ENCODE data around the gene SYNDIG1L. TPM values are rescaled to one million over a fixed set of nuclear protein-coding genes. Genes with fewer than 3 reads are reported as not detected.

SYNDIG1L gene
- total RNA-seq, 1 experiment from 2014 or later = not detected

DNA sequence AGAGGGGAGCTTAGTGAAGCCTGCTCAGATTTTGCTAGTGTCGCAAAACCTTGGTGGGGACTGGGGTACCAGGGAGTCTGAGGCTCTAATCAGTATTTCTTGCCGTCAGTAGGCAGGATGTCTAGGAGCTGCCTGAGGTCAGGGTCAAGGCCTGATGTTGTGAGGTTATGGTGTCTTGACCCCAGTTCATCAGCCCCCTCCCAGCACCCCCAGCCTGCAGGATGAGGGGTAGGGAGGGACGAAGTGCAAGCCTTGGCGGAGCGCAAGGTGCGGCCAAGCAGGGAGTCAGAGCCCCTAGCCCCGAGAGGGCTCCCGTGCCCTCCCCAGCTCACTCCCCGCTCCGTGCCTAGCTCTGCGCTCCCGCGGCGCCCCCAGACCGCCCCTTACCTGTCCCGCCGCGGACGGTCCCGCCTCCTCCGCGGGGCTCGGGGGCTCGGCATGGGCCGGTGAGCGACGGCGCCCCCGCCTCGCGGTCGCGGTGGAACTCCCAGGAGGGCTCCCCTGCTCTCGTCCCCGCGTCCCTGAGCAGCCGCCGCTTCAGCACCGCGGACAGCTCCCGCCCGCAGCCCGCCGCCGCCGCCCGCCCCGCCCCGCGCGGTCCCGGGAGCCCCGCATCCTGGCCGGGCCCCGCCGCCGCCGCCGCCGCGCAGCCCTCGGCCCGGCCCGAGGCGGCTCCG is 347 bp downstream of the SYNDIG1L start:
- Histone ChIP-seq H3K9me3 (ENCODE audit: control insufficient read depth in 1 of 2, insufficient read depth in 1 of 2, low read depth in 1 of 2, low read length in 2 of 2) (no peaks in the 10 kb centered on the region), H3K27me3 (ENCODE audit: insufficient read depth, low read length) (peaks cover 60% of the 10 kb centered on the region), H3K4me2 (ENCODE audit: low read length) (no peak overlapping the region), H3K36me3 (ENCODE audit: control insufficient read depth in 1 of 2, insufficient read depth in 2 of 2, low read length in 2 of 2) (no peaks in the 10 kb centered on the region), H3K9ac (ENCODE audit: low read length) (no peak overlapping the region), H3K4me3 (replicated peaks in 1 of 2; ENCODE audit: low read depth in 1 of 2, low read length in 2 of 2) (no peak overlapping the region), H3K79me2 (ENCODE audit: insufficient read depth, low read length) (no peaks in the 10 kb centered on the region), H2AFZ (ENCODE audit: low read depth, low read length, poor library complexity, severe bottlenecking) (no peak overlapping the region), H4K20me1 (ENCODE audit: insufficient read depth) (no peaks in the 10 kb centered on the region), H3K4me1 (ENCODE audit: control insufficient read depth in 1 of 2, insufficient read depth in 2 of 2, low read length in 2 of 2) (no peaks in the 10 kb centered on the region), H3K27ac (ENCODE audit: low read depth, low read length) (no peak overlapping the region), H3K9me2 (ENCODE audit: insufficient read depth) (no peaks in the 10 kb centered on the region)
- ChIA-PET RAD21 (ENCODE audit: low non-redundant PET in 1 of 2, low total read pairs in 2 of 2, uncharacterized antibody in 2 of 2, unreplicated experiment in 2 of 2) (no interaction called here), CTCF (no interaction called here), POLR2A (no interaction called here)
- ATAC-seq (peak; percentile 89), DNase-seq (ENCODE audit: low read depth, low spot score) (no peak)
- intact Hi-C loops (cut with micrococcal nuclease) = no loop called here
- no TSS peak for BruUV-seq (replicated peaks)
- no peak for TF ChIP-seq ELF1 (IDR thresholded peaks at IDR 0.05; ENCODE audit: borderline replicate concordance, low read depth)
- no peak for TF ChIP-seq CBX3 (IDR thresholded peaks at IDR 0.05; ENCODE audit: low read depth)
- TF ChIP-seq, protein P1, sequence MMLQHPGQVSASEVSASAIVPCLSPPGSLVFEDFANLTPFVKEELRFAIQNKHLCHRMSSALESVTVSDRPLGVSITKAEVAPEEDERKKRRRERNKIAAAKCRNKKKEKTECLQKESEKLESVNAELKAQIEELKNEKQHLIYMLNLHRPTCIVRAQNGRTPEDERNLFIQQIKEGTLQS (IDR thresholded peaks at IDR 0.05) = no peak
- TF ChIP-seq JUND (IDR thresholded peaks at IDR 0.05) = no peak
- TF ChIP-seq, protein P2, sequence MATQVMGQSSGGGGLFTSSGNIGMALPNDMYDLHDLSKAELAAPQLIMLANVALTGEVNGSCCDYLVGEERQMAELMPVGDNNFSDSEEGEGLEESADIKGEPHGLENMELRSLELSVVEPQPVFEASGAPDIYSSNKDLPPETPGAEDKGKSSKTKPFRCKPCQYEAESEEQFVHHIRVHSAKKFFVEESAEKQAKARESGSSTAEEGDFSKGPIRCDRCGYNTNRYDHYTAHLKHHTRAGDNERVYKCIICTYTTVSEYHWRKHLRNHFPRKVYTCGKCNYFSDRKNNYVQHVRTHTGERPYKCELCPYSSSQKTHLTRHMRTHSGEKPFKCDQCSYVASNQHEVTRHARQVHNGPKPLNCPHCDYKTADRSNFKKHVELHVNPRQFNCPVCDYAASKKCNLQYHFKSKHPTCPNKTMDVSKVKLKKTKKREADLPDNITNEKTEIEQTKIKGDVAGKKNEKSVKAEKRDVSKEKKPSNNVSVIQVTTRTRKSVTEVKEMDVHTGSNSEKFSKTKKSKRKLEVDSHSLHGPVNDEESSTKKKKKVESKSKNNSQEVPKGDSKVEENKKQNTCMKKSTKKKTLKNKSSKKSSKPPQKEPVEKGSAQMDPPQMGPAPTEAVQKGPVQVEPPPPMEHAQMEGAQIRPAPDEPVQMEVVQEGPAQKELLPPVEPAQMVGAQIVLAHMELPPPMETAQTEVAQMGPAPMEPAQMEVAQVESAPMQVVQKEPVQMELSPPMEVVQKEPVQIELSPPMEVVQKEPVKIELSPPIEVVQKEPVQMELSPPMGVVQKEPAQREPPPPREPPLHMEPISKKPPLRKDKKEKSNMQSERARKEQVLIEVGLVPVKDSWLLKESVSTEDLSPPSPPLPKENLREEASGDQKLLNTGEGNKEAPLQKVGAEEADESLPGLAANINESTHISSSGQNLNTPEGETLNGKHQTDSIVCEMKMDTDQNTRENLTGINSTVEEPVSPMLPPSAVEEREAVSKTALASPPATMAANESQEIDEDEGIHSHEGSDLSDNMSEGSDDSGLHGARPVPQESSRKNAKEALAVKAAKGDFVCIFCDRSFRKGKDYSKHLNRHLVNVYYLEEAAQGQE (IDR thresholded peaks at IDR 0.05; ENCODE audit: low read depth) = peak; percentile 68
- no peak for TF ChIP-seq POLR2A (IDR thresholded peaks at IDR 0.05; ENCODE audit: borderline replicate concordance, extremely low read depth, insufficient read depth, insufficient read length)
- TF ChIP-seq EGR1 (IDR thresholded peaks at IDR 0.05; ENCODE audit: low read depth) = no peak
